ENCODE results near the gene USH1G.

Gene USH1G

GRCh38 chr17:74883241-74883745, 39.8 kb downstream of the USH1G start:
- Histone ChIP-seq H3K4me3 (ENCODE audit: low read length) (no peak overlapping the region), H3K36me3 (ENCODE audit: control insufficient read depth, insufficient read depth, low read length) (no peaks in the 10 kb centered on the region), H3K27ac (ENCODE audit: low read length) (no peak overlapping the region), H3K4me1 (ENCODE audit: control insufficient read depth, insufficient read depth, low read length) (peaks cover 5% of the 10 kb centered on the region; the same call in 1 of the 2 replicates), H3K9me3 (ENCODE audit: control insufficient read depth, insufficient read depth, low read length) (no peaks in the 10 kb centered on the region), H3K27me3 (ENCODE audit: control insufficient read depth, insufficient read depth, low read length) (no peaks in the 10 kb centered on the region)
- DNase-seq (ENCODE audit: low read depth, low spot score) = no peak
- no CpG with 5 or more reads among the region's 15 CpGs for WGBS (ENCODE audit: insufficient coverage, insufficient read length)

GRCh38 chr17:74882517-74883240, 40.4 kb downstream of the USH1G start:
- DNase-seq (ENCODE audit: low read depth, low spot score) = no peak
- WGBS (ENCODE audit: insufficient coverage, insufficient read length) = no CpG with 5 or more reads among the region's 20 CpGs
- Histone ChIP-seq H3K27me3 (ENCODE audit: control insufficient read depth, insufficient read depth, low read length) (no peaks in the 10 kb centered on the region), H3K4me1 (ENCODE audit: control insufficient read depth, insufficient read depth, low read length) (peaks cover 4% of the 10 kb centered on the region; the same call in 1 of the 2 replicates), H3K36me3 (ENCODE audit: control insufficient read depth, insufficient read depth, low read length) (no peaks in the 10 kb centered on the region), H3K27ac (ENCODE audit: low read length) (no peak overlapping the region), H3K9me3 (ENCODE audit: control insufficient read depth, insufficient read depth, low read length) (no peaks in the 10 kb centered on the region), H3K4me3 (ENCODE audit: low read length) (no peak overlapping the region)

GRCh38 chr17:74881073-74881472, 42.0 kb downstream of the USH1G start:
- no peak overlapping the region for H3K27ac ChIP-seq (ENCODE audit: low read length)
- no peak overlapping the region for H3K4me3 ChIP-seq (ENCODE audit: low read length)
- no peaks in the 10 kb centered on the region for H3K27me3 ChIP-seq (ENCODE audit: control insufficient read depth, insufficient read depth, low read length)
- H3K9me3 ChIP-seq (ENCODE audit: control insufficient read depth, insufficient read depth, low read length) = no peaks in the 10 kb centered on the region
- WGBS (ENCODE audit: insufficient coverage, insufficient read length) = no CpG with 5 or more reads among the region's 11 CpGs
- H3K36me3 ChIP-seq (ENCODE audit: control insufficient read depth, insufficient read depth, low read length) = no peaks in the 10 kb centered on the region
- DNase-seq (ENCODE audit: low read depth, low spot score) = no peak
- peaks cover 4% of the 10 kb centered on the region; the same call in 1 of the 2 replicates for H3K4me1 ChIP-seq (ENCODE audit: control insufficient read depth, insufficient read depth, low read length)

- no peaks in the 10 kb centered on the region for H3K27me3 ChIP-seq (ENCODE audit: control insufficient read depth, insufficient read depth, low read length)
- no peak overlapping the region for H3K27ac ChIP-seq (ENCODE audit: low read length)
- DNase-seq (ENCODE audit: low read depth, low spot score) = no peak
- peaks cover 4% of the 10 kb centered on the region; the same call in 1 of the 2 replicates for H3K4me1 ChIP-seq (ENCODE audit: control insufficient read depth, insufficient read depth, low read length)
- WGBS (ENCODE audit: insufficient coverage, insufficient read length) = no CpG with 5 or more reads among the region's 16 CpGs
- H3K4me3 ChIP-seq (ENCODE audit: low read length) = no peak overlapping the region
- no peaks in the 10 kb centered on the region for H3K36me3 ChIP-seq (ENCODE audit: control insufficient read depth, insufficient read depth, low read length)
- no peaks in the 10 kb centered on the region for H3K9me3 ChIP-seq (ENCODE audit: control insufficient read depth, insufficient read depth, low read length)
Measured at GRCh38 chr17:74879308-74879707, 43.7 kb downstream of the USH1G start.

GRCh38 chr17:74878658-74879057, 44.4 kb downstream of the USH1G start:
- Histone ChIP-seq H3K4me1 (ENCODE audit: control insufficient read depth, insufficient read depth, low read length) (peaks cover 4% of the 10 kb centered on the region; the same call in 1 of the 2 replicates), H3K36me3 (ENCODE audit: control insufficient read depth, insufficient read depth, low read length) (no peaks in the 10 kb centered on the region), H3K27ac (ENCODE audit: low read length) (no peak overlapping the region), H3K4me3 (ENCODE audit: low read length) (no peak overlapping the region), H3K27me3 (ENCODE audit: control insufficient read depth, insufficient read depth, low read length) (no peaks in the 10 kb centered on the region), H3K9me3 (ENCODE audit: control insufficient read depth, insufficient read depth, low read length) (no peaks in the 10 kb centered on the region)
- DNase-seq (ENCODE audit: low read depth, low spot score) = no peak
- WGBS (ENCODE audit: insufficient coverage, insufficient read length) = no CpG with 5 or more reads among the region's 2 CpGs

- Histone ChIP-seq H3K4me3 (ENCODE audit: low read length) (no peak overlapping the region), H3K27me3 (ENCODE audit: control insufficient read depth, insufficient read depth, low read length) (no peaks in the 10 kb centered on the region), H3K36me3 (ENCODE audit: control insufficient read depth, insufficient read depth, low read length) (no peaks in the 10 kb centered on the region), H3K9me3 (ENCODE audit: control insufficient read depth, insufficient read depth, low read length) (no peaks in the 10 kb centered on the region), H3K4me1 (ENCODE audit: control insufficient read depth, insufficient read depth, low read length) (peaks cover under 1% of the 10 kb centered on the region; the same call in 1 of the 2 replicates), H3K27ac (ENCODE audit: low read length) (no peak overlapping the region)
- DNase-seq (ENCODE audit: low read depth, low spot score) = no peak
- WGBS (ENCODE audit: insufficient coverage, insufficient read length) = no CpG with 5 or more reads among the region's 19 CpGs
Measured at GRCh38 chr17:74877592-74878548, 45.2 kb downstream of the USH1G start.

- Histone ChIP-seq H3K36me3 (ENCODE audit: control insufficient read depth, insufficient read depth, low read length) (no peaks in the 10 kb centered on the region), H3K27me3 (ENCODE audit: control insufficient read depth, insufficient read depth, low read length) (no peaks in the 10 kb centered on the region), H3K4me3 (ENCODE audit: low read length) (no peak overlapping the region), H3K4me1 (ENCODE audit: control insufficient read depth, insufficient read depth, low read length) (peaks cover 3% of the 10 kb centered on the region; the same call in 1 of the 2 replicates), H3K27ac (ENCODE audit: low read length) (no peak overlapping the region), H3K9me3 (ENCODE audit: control insufficient read depth, insufficient read depth, low read length) (no peaks in the 10 kb centered on the region)
- WGBS (ENCODE audit: insufficient coverage, insufficient read length) = no CpG with 5 or more reads among the region's 6 CpGs
- DNase-seq (ENCODE audit: low read depth, low spot score) = no peak
Measured at GRCh38 chr17:74875977-74876593, 47.0 kb downstream of the USH1G start.

- H3K4me3 ChIP-seq (ENCODE audit: low read length) = no peak overlapping the region
- H3K27ac ChIP-seq (ENCODE audit: low read length) = no peak overlapping the region
- H3K27me3 ChIP-seq (ENCODE audit: control insufficient read depth, insufficient read depth, low read length) = no peaks in the 10 kb centered on the region
- H3K9me3 ChIP-seq (ENCODE audit: control insufficient read depth, insufficient read depth, low read length) = no peaks in the 10 kb centered on the region
- DNase-seq (ENCODE audit: low read depth, low spot score) = no peak
- no CpG with 5 or more reads among the region's 5 CpGs for WGBS (ENCODE audit: insufficient coverage, insufficient read length)
- no peaks in the 10 kb centered on the region for H3K36me3 ChIP-seq (ENCODE audit: control insufficient read depth, insufficient read depth, low read length)
- peaks cover 3% of the 10 kb centered on the region; the same call in 1 of the 2 replicates for H3K4me1 ChIP-seq (ENCODE audit: control insufficient read depth, insufficient read depth, low read length)
Measured at GRCh38 chr17:74875155-74875976, 47.7 kb downstream of the USH1G start.

GRCh38 chr17:74874615-74875037, 48.4 kb downstream of the USH1G start:
- Histone ChIP-seq H3K9me3 (ENCODE audit: control insufficient read depth, insufficient read depth, low read length) (no peaks in the 10 kb centered on the region), H3K4me1 (ENCODE audit: control insufficient read depth, insufficient read depth, low read length) (peaks cover 3% of the 10 kb centered on the region; the same call in 1 of the 2 replicates), H3K27me3 (ENCODE audit: control insufficient read depth, insufficient read depth, low read length) (no peaks in the 10 kb centered on the region), H3K36me3 (ENCODE audit: control insufficient read depth, insufficient read depth, low read length) (no peaks in the 10 kb centered on the region), H3K27ac (ENCODE audit: low read length) (no peak overlapping the region), H3K4me3 (ENCODE audit: low read length) (no peak overlapping the region)
- no CpG with 5 or more reads among the region's 5 CpGs for WGBS (ENCODE audit: insufficient coverage, insufficient read length)
- DNase-seq (ENCODE audit: low read depth, low spot score) = no peak
